ENCODE results near the gene SLC25A45. TPM values are rescaled to one million over a fixed set of nuclear protein-coding genes. Genes with fewer than 3 reads are reported as not detected.
A peak's percentile ranks its signal among the peaks of the same experiment; 100 is the strongest.

The SLC25A45 gene
- total and polyA plus RNA-seq, 2 donors from 2014 or later, result 4.1 to 14.7 TPM

DNA sequence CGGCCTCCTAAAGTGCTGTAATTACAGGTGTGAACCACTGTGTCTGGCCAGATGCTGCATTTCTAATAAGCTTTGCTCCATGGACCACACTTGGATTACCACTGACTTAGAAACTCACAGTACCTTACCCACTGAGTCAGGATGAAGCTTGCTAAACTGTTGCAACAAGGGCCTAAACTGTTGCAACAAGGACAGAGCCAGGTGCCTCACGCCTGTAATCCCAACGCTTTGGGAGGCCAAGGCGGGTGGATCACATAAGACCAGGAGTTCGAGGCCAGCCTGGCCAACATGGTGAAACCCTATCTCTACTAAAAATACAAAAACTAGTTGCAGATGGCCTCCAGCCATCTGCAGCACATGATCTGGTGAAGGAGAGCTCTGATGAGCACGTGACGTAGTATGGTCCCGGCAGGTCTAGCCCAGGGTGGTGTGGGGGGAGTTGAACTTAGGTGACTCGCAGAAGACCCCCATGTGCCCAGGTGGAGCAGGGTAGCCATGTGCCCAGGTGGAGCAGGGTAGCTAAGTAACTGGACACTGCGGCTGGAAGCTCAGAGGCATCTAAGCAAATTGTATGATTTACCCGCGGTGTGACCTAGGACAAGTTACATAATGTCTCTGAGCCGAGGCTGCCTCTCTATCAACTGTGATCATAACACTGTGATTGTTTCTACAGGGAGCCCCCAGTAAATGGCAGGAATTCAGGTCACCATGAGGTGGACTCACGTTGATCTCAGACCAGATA, 8.4 kb downstream of the SLC25A45 start:
- Histone ChIP-seq H3K36me3 (ENCODE audit: control insufficient read depth in 2 of 3, insufficient read depth in 3 of 3, low read length in 3 of 3) (no peaks in the 10 kb centered on the region), H3K4me3 (ENCODE audit: low read length in 3 of 3) (no peak overlapping the region), H3K9ac (ENCODE audit: low read length in 3 of 3) (no peak overlapping the region), H3K27me3 (ENCODE audit: control insufficient read depth, insufficient read depth, low read length) (no peaks in the 10 kb centered on the region), H3K4me1 (ENCODE audit: control insufficient read depth in 2 of 3, insufficient read depth in 2 of 3, low read depth in 1 of 3, low read length in 3 of 3) (peaks cover 0 to 18% (median 17%) of the 10 kb centered on the region in 3 donors), H3K27ac (ENCODE audit: low read depth in 2 of 2, low read length in 2 of 2) (no peak overlapping the region), H3K9me3 (ENCODE audit: control insufficient read depth in 2 of 3, insufficient read depth in 1 of 3, low read length in 3 of 3) (no peaks in the 10 kb centered on the region)
- FAIRE-seq (no peak), DNase-seq (peak in 1 of 5 donors; percentile 28)
- TF ChIP-seq, protein P1, sequence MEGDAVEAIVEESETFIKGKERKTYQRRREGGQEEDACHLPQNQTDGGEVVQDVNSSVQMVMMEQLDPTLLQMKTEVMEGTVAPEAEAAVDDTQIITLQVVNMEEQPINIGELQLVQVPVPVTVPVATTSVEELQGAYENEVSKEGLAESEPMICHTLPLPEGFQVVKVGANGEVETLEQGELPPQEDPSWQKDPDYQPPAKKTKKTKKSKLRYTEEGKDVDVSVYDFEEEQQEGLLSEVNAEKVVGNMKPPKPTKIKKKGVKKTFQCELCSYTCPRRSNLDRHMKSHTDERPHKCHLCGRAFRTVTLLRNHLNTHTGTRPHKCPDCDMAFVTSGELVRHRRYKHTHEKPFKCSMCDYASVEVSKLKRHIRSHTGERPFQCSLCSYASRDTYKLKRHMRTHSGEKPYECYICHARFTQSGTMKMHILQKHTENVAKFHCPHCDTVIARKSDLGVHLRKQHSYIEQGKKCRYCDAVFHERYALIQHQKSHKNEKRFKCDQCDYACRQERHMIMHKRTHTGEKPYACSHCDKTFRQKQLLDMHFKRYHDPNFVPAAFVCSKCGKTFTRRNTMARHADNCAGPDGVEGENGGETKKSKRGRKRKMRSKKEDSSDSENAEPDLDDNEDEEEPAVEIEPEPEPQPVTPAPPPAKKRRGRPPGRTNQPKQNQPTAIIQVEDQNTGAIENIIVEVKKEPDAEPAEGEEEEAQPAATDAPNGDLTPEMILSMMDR (IDR thresholded peaks at IDR 0.05; ENCODE audit: borderline replicate concordance, extremely low read depth, insufficient read depth), result no peak
- intact Hi-C loops (cut with DNase I), result no loop called here

DNA sequence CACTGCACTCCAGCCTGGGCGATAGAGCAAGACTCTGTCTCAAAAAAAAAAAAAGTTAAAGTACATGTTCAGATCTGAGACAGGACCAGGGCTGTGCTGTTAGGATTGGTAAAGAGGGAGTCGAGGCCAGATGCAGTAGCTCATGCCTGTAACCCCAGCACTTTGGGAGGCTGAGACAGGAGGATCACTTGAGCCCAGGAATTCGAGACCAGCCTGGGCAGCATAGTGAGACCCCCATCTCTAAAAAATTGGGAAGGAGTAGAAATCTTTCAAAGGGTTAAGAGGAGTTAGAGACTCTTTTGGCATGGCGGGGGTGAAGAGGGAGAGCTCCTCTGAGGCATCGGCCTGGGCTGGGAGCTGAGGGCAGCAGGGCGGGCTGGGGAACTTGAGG, 11.8 kb downstream of the SLC25A45 start:
- intact Hi-C loops (cut with DNase I), result no loop called here
- Histone ChIP-seq H3K9me3 (ENCODE audit: control insufficient read depth in 2 of 3, insufficient read depth in 1 of 3, low read length in 3 of 3) (no peaks in the 10 kb centered on the region), H3K27me3 (ENCODE audit: control insufficient read depth, insufficient read depth, low read length) (no peaks in the 10 kb centered on the region), H3K4me1 (ENCODE audit: control insufficient read depth in 2 of 3, insufficient read depth in 2 of 3, low read depth in 1 of 3, low read length in 3 of 3) (peaks cover 0 to 6% (median 5%) of the 10 kb centered on the region in 3 donors), H3K4me3 (ENCODE audit: low read length in 3 of 3) (no peak overlapping the region), H3K36me3 (ENCODE audit: control insufficient read depth in 2 of 3, insufficient read depth in 3 of 3, low read length in 3 of 3) (no peaks in the 10 kb centered on the region), H3K9ac (ENCODE audit: low read length in 3 of 3) (no peak overlapping the region), H3K27ac (ENCODE audit: low read depth in 2 of 2, low read length in 2 of 2) (no peak overlapping the region)
- DNase-seq (no peak), FAIRE-seq (no peak)
- TF ChIP-seq, protein P1 (IDR thresholded peaks at IDR 0.05; ENCODE audit: borderline replicate concordance, extremely low read depth, insufficient read depth), result no peak

DNA sequence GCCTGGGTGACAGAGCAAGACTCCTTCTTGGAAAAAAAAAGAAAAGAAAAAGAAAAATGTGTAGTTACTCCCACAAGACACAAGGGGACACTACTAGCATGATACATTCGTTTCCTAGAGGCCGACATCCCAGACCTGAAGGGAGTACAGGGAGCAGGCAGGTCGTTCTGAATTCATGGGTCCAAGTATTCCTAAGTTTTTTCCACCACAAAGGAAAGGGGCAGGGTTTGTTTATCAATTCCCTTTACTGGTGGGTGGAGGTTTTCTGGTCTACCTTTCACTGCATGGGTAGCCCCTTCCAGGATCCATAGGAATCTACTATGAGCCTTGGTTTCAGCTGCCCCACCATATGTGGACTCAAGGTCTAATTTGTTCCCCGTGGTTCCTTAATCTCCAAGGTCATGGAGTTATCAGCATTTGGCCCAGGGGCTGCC, 16.1 kb downstream of the SLC25A45 start:
- H3K9me3 ChIP-seq (ENCODE audit: control insufficient read depth in 2 of 3, insufficient read depth in 1 of 3, low read length in 3 of 3), result no peaks in the 10 kb centered on the region
- DNase-seq (peak in 4 of 5 donors; percentile 62 to 93 (median 73)), FAIRE-seq (no peak)
- H3K36me3 ChIP-seq (ENCODE audit: control insufficient read depth in 2 of 3, insufficient read depth in 3 of 3, low read length in 3 of 3), result no peaks in the 10 kb centered on the region
- TF ChIP-seq, protein P1 (IDR thresholded peaks at IDR 0.05; ENCODE audit: borderline replicate concordance, extremely low read depth, insufficient read depth), result peak; percentile 90
- H3K27me3 ChIP-seq (ENCODE audit: control insufficient read depth, insufficient read depth, low read length), result no peaks in the 10 kb centered on the region
- H3K4me3 ChIP-seq (ENCODE audit: low read length in 3 of 3), result no peak overlapping the region
- H3K27ac ChIP-seq (ENCODE audit: low read depth in 2 of 2, low read length in 2 of 2), result peak overlapping the region; percentile 33 to 65
- no peak overlapping the region for H3K9ac ChIP-seq (ENCODE audit: low read length in 3 of 3)
- intact Hi-C loops (cut with DNase I), result no loop called here
- H3K4me1 ChIP-seq (ENCODE audit: control insufficient read depth in 2 of 3, insufficient read depth in 2 of 3, low read depth in 1 of 3, low read length in 3 of 3), result peaks cover 0 to 6% (median 5%) of the 10 kb centered on the region in 3 donors

Measured in kidney (tissue), 14 donors.